ENCODE results near the gene IGSF9.

IGSF9 gene

DNA sequence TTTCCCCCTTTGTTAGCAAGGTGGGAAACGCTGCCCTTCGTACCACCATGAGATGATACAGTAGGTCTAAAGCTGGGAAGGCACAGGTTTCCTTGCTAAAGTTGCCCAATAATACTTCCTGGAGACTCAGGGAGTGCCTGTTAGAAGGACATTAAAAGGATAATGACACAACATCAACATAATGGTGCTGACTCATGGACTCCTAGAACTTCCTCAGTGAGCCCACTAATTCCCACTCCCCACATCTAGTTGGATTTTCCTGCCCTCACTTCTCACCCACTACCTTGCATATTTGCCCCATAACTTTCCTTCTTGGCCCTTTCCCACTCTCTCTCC, 62.9 kb downstream of the IGSF9 start:
- Histone ChIP-seq H3K27ac (ENCODE audit: low read depth, low read length, poor library complexity, severe bottlenecking) (no peak overlapping the region), H3K36me3 (ENCODE audit: insufficient read depth, low read length) (no peaks in the 10 kb centered on the region), H3K4me3 (ENCODE audit: low read depth, low read length, poor library complexity, severe bottlenecking) (no peak overlapping the region), H2AFZ (ENCODE audit: low read length) (no peak overlapping the region), H3K9ac (ENCODE audit: low read length) (no peak overlapping the region), H3K9me2 (ENCODE audit: low read depth, low read length) (no peaks in the 10 kb centered on the region), H3K79me2 (ENCODE audit: insufficient read depth, low read length) (no peaks in the 10 kb centered on the region), H3K27me3 (ENCODE audit: insufficient read depth, low read length) (no peaks in the 10 kb centered on the region; the same call in 1 of the 2 replicates), H3K9me3 (ENCODE audit: low read length) (no peaks in the 10 kb centered on the region), H3K4me2 (ENCODE audit: low read length) (no peak overlapping the region), H3K4me1 (ENCODE audit: insufficient read depth, low read length, severe bottlenecking) (no peaks in the 10 kb centered on the region), H4K20me1 (ENCODE audit: insufficient read depth, low read length) (no peaks in the 10 kb centered on the region), H3F3A (ENCODE audit: insufficient read depth, low read length) (no peaks in the 10 kb centered on the region)
- TF ChIP-seq EZH2 (IDR thresholded peaks at IDR 0.05; ENCODE audit: borderline replicate concordance, low read length) (no peak), CTCF (IDR thresholded peaks at IDR 0.05; ENCODE audit: low read length) (no peak)

DNA sequence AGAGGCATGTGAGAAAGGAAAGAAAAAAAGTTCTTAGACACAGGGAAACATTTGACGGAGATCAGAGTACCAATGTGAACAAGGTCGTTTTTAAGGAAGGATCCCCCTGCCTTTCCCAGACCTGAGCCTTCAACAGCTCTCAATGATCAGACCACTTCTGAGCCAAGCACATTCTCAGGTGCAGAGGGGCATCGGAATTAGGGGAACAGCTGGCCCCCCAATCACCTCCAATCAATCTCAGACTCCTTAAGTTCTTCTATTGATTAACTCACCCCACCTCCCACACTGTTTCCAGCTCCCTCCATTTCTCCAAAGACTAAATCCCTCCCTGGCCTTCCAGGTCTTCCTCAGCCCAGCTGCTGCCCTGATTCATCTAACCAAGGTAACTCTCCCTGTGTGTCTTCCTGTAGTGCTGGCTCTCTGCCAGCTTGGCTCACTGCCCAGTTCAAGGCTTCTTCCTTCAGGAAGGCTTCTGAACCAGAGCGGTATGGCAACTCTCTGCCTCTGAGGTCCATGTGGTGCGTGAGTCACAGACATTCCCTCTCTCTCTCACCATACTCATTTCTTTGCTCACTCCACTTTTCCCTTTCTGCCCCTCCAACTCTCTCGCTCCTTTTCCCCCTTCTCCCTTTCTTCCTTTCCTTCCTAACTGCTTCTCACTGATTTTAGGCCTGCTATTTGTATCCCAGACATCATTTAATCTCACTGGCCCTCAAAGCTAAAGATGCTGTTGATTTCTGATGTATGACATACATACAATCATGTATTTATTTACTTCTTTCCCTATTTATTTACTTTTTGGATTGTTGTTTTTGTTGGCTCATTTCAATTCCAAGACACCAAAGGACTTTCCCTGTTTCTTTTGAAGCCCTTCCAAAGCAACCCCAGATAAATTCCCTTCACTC, 63.5 kb downstream of the IGSF9 start:
- H2AFZ ChIP-seq (ENCODE audit: low read length) = no peak overlapping the region
- H3K79me2 ChIP-seq (ENCODE audit: insufficient read depth, low read length) = no peaks in the 10 kb centered on the region
- H3F3A ChIP-seq (ENCODE audit: insufficient read depth, low read length) = no peaks in the 10 kb centered on the region
- H3K36me3 ChIP-seq (ENCODE audit: insufficient read depth, low read length) = no peaks in the 10 kb centered on the region
- no peaks in the 10 kb centered on the region for H3K9me2 ChIP-seq (ENCODE audit: low read depth, low read length)
- no peak overlapping the region for H3K4me2 ChIP-seq (ENCODE audit: low read length)
- no peaks in the 10 kb centered on the region for H3K9me3 ChIP-seq (ENCODE audit: low read length)
- no peak overlapping the region for H3K4me3 ChIP-seq (ENCODE audit: low read depth, low read length, poor library complexity, severe bottlenecking)
- H3K27ac ChIP-seq (ENCODE audit: low read depth, low read length, poor library complexity, severe bottlenecking) = no peak overlapping the region
- no peak overlapping the region for H3K9ac ChIP-seq (ENCODE audit: low read length)
- TF ChIP-seq EZH2 (IDR thresholded peaks at IDR 0.05; ENCODE audit: borderline replicate concordance, low read length) = no peak
- TF ChIP-seq CTCF (IDR thresholded peaks at IDR 0.05; ENCODE audit: low read length) = no peak
- no peaks in the 10 kb centered on the region; the same call in 1 of the 2 replicates for H3K27me3 ChIP-seq (ENCODE audit: insufficient read depth, low read length)
- H4K20me1 ChIP-seq (ENCODE audit: insufficient read depth, low read length) = no peaks in the 10 kb centered on the region
- H3K4me1 ChIP-seq (ENCODE audit: insufficient read depth, low read length, severe bottlenecking) = no peaks in the 10 kb centered on the region

- Histone ChIP-seq H3K4me1 (ENCODE audit: insufficient read depth, low read length, severe bottlenecking) (no peaks in the 10 kb centered on the region), H3K9ac (ENCODE audit: low read length) (no peak overlapping the region), H3K36me3 (ENCODE audit: insufficient read depth, low read length) (no peaks in the 10 kb centered on the region), H3K27me3 (ENCODE audit: insufficient read depth, low read length) (no peaks in the 10 kb centered on the region; the same call in 1 of the 2 replicates), H3K79me2 (ENCODE audit: insufficient read depth, low read length) (no peaks in the 10 kb centered on the region), H3F3A (ENCODE audit: insufficient read depth, low read length) (no peaks in the 10 kb centered on the region), H3K27ac (ENCODE audit: low read depth, low read length, poor library complexity, severe bottlenecking) (no peak overlapping the region), H4K20me1 (ENCODE audit: insufficient read depth, low read length) (no peaks in the 10 kb centered on the region), H2AFZ (ENCODE audit: low read length) (no peak overlapping the region), H3K4me3 (ENCODE audit: low read depth, low read length, poor library complexity, severe bottlenecking) (no peak overlapping the region), H3K9me2 (ENCODE audit: low read depth, low read length) (no peaks in the 10 kb centered on the region), H3K9me3 (ENCODE audit: low read length) (no peaks in the 10 kb centered on the region), H3K4me2 (ENCODE audit: low read length) (no peak overlapping the region)
- no peak for TF ChIP-seq EZH2 (IDR thresholded peaks at IDR 0.05; ENCODE audit: borderline replicate concordance, low read length)
- TF ChIP-seq CTCF (IDR thresholded peaks at IDR 0.05; ENCODE audit: low read length) = no peak
Observed at GRCh38 chr1:159880430-159880829, 65.0 kb downstream of the IGSF9 start.
